Measurements from ENCODE around the gene SLC38A8. TPM values are rescaled to one million over a fixed set of nuclear protein-coding genes. Genes with fewer than 3 reads are reported as not detected.

The SLC38A8 gene
- total RNA-seq, 4 donors from 2014 or later = not detected

GRCh38 chr16:83972256-83973008 lies 70.2 kb downstream of the SLC38A8 start:
- Histone ChIP-seq H3K36me3 (no peaks in the 10 kb centered on the region), H3K9me3 (no peaks in the 10 kb centered on the region), H3K27me3 (no peaks in the 10 kb centered on the region), H3K27ac (no peak overlapping the region), H3K4me3 (replicated peaks in 1 of 3) (no peak overlapping the region), H3K4me1 (peaks cover 0 to 4% of the 10 kb centered on the region in 2 donors)
- DNase-seq = no peak
- TF ChIP-seq, protein P1, sequence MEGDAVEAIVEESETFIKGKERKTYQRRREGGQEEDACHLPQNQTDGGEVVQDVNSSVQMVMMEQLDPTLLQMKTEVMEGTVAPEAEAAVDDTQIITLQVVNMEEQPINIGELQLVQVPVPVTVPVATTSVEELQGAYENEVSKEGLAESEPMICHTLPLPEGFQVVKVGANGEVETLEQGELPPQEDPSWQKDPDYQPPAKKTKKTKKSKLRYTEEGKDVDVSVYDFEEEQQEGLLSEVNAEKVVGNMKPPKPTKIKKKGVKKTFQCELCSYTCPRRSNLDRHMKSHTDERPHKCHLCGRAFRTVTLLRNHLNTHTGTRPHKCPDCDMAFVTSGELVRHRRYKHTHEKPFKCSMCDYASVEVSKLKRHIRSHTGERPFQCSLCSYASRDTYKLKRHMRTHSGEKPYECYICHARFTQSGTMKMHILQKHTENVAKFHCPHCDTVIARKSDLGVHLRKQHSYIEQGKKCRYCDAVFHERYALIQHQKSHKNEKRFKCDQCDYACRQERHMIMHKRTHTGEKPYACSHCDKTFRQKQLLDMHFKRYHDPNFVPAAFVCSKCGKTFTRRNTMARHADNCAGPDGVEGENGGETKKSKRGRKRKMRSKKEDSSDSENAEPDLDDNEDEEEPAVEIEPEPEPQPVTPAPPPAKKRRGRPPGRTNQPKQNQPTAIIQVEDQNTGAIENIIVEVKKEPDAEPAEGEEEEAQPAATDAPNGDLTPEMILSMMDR (IDR thresholded peaks at IDR 0.05) = no peak
- no peak for TF ChIP-seq POLR2A (IDR thresholded peaks at IDR 0.05)
- intact Hi-C loops (cut with DNase I) = no loop called here
- 78 to 87% methylated on average over 18 to 19 of the region's 19 CpGs for WGBS, 2 donors

GRCh38 chr16:83971165-83972130 lies 71.1 kb downstream of the SLC38A8 start:
- WGBS, 2 donors = 80 to 81% methylated on average over 19 to 27 of the region's 27 CpGs
- H3K4me1 ChIP-seq = peaks cover 0 to 4% of the 10 kb centered on the region in 2 donors
- intact Hi-C loops (cut with DNase I) = no loop called here

DNA sequence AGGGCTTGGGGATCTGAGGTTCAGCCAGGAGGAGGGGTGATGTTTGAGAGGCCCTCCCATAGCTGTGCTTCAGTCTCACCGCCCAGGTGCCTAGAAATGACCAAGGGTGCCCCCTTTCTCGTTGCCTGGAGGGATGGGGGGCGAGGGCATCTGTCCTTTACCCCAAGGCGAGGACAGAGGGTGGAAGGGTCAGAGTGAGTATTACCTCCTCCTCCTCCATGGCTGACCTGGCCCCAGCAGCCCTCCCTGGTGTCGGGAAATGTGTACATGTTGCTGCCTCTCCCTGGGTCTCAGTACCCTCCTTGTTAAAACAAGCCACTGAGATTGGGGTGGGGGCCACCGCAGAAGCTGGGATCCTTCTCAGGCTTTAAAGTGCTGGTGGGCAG lies 72.2 kb downstream of the SLC38A8 start:
- DNase-seq = no peak
- intact Hi-C loops (cut with DNase I) = no loop called here
- Histone ChIP-seq H3K27me3 (no peaks in the 10 kb centered on the region), H3K9me3 (no peaks in the 10 kb centered on the region), H3K4me3 (replicated peaks in 1 of 3) (no peak overlapping the region), H3K27ac (no peak overlapping the region), H3K36me3 (peaks cover 0 to under 1% of the 10 kb centered on the region in 2 donors), H3K4me1 (peaks cover 0 to 4% of the 10 kb centered on the region in 2 donors)
- WGBS, 2 donors = 85 to 86% methylated on average over 6 of the region's 6 CpGs
- no peak for TF ChIP-seq POLR2A (IDR thresholded peaks at IDR 0.05)

More at GRCh38 chr16:83971165-83972130, 71.1 kb downstream of the SLC38A8 start:
- H3K36me3 ChIP-seq = no peaks in the 10 kb centered on the region
- H3K4me3 ChIP-seq (replicated peaks in 1 of 3) = no peak overlapping the region
- DNase-seq = no peak
- H3K27ac ChIP-seq = no peak overlapping the region
- H3K9me3 ChIP-seq = no peaks in the 10 kb centered on the region
- no peaks in the 10 kb centered on the region for H3K27me3 ChIP-seq
- TF ChIP-seq, protein P1 (IDR thresholded peaks at IDR 0.05) = no peak
- no peak for TF ChIP-seq POLR2A (IDR thresholded peaks at IDR 0.05)

DNA sequence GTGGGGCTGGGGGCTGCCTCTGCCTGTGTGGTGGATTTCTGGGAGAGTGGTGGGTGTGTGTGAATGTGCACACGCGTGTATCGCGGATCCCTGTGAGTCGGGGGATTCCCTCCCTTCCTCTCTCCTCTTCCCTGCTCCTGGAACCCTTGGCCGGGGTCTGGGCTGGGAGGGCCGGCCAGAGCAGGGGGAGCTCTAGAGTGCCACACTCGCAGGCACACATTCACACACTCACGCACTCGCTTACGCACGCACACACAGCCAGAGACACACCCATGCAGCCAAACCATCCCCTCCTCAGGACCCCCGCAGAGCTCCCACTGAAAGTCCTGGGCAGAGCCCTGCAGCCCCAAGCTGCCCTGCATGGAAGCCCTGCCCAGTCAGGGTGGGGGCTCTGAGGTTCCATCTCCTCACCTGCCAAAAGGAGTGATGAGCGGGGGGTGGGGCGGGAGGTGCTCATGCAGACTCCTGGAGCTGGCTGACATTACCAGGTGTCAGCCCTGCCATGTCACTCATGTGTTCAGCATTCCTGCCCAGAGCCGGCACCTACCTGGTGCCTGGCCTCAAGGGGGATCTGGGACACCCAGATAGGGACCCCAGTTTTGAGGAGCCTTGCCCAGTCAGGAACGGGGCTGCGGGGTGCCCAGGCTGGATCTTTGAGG lies 72.7 kb downstream of the SLC38A8 start:
- no peak for TF ChIP-seq POLR2A (IDR thresholded peaks at IDR 0.05)
- 32 to 51% methylated on average over 9 to 12 of the region's 18 CpGs for WGBS, 2 donors
- no peak for DNase-seq
- Histone ChIP-seq H3K27me3 (no peaks in the 10 kb centered on the region), H3K4me1 (peaks cover 0 to 4% of the 10 kb centered on the region in 2 donors), H3K27ac (no peak overlapping the region), H3K4me3 (replicated peaks in 1 of 3) (no peak overlapping the region), H3K36me3 (peaks cover 0 to 6% of the 10 kb centered on the region in 2 donors), H3K9me3 (no peaks in the 10 kb centered on the region)
- intact Hi-C loops (cut with DNase I) = loop anchor here (5.0 to 10.0 kb wide), 2 partner anchors 92 to 215 kb away; partner anchors contain the start of gene TAF1C

GRCh38 chr16:83968891-83969649 lies 73.5 kb downstream of the SLC38A8 start:
- Histone ChIP-seq H3K36me3 (peaks cover 0 to 7% of the 10 kb centered on the region in 2 donors), H3K27ac (no peak overlapping the region), H3K27me3 (no peaks in the 10 kb centered on the region), H3K9me3 (no peaks in the 10 kb centered on the region), H3K4me3 (replicated peaks in 1 of 3) (no peak overlapping the region), H3K4me1 (peaks cover 0 to 4% of the 10 kb centered on the region in 2 donors)
- no peak for DNase-seq
- 15% methylated on average over 17 to 21 of the region's 45 CpGs for WGBS, 2 donors
- intact Hi-C loops (cut with DNase I) = loop anchor here (5.0 to 10.0 kb wide), 2 partner anchors 93 to 216 kb away; partner anchors contain the start of gene TAF1C
- no peak for TF ChIP-seq POLR2A (IDR thresholded peaks at IDR 0.05)
- TF ChIP-seq, protein P1 (IDR thresholded peaks at IDR 0.05) = no peak

All from thyroid gland (tissue), 4 donors.